ENCODE measurements around the gene CRYBG1. TPM values are rescaled to one million over a fixed set of nuclear protein-coding genes. Genes with fewer than 3 reads are reported as not detected.

The CRYBG1 gene
- total RNA-seq, 1 experiment from 2014 or later: 10.1 TPM

DNA sequence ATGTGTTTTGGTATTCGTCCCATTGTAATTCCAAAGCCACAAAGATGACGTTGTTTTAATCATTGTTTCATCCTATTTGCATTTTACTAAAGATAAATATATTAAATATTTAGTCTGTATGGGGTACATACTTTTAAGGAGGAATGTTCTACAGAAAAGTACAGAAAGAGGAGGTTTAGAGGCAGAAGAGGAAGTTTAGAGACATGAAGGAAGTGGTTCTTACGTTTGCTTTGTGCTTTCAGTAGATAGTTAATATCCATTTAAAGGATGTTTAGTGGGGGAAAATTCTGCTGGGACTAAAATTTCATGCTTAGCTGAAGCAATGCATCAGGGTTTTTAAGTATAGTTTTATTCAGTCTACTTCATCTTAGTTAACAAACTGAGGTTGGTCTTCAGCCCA, 116.6 kb downstream of the CRYBG1 start (continued):
- TF ChIP-seq ZNF121 (CRISPR knock-in tag; IDR thresholded peaks at IDR 0.05): no peak
- no peak for TF ChIP-seq CDX4 (CRISPR knock-in tag; IDR thresholded peaks at IDR 0.05; ENCODE audit: borderline replicate concordance)
- TF ChIP-seq, protein P1, sequence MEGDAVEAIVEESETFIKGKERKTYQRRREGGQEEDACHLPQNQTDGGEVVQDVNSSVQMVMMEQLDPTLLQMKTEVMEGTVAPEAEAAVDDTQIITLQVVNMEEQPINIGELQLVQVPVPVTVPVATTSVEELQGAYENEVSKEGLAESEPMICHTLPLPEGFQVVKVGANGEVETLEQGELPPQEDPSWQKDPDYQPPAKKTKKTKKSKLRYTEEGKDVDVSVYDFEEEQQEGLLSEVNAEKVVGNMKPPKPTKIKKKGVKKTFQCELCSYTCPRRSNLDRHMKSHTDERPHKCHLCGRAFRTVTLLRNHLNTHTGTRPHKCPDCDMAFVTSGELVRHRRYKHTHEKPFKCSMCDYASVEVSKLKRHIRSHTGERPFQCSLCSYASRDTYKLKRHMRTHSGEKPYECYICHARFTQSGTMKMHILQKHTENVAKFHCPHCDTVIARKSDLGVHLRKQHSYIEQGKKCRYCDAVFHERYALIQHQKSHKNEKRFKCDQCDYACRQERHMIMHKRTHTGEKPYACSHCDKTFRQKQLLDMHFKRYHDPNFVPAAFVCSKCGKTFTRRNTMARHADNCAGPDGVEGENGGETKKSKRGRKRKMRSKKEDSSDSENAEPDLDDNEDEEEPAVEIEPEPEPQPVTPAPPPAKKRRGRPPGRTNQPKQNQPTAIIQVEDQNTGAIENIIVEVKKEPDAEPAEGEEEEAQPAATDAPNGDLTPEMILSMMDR (IDR thresholded peaks at IDR 0.05): no peak
- no peak for TF ChIP-seq ZNF317 (CRISPR knock-in tag; IDR thresholded peaks at IDR 0.05; ENCODE audit: borderline replicate concordance, low read depth)
- TF ChIP-seq NFATC4 (CRISPR knock-in tag; IDR thresholded peaks at IDR 0.05): no peak
- TF ChIP-seq, protein P2, sequence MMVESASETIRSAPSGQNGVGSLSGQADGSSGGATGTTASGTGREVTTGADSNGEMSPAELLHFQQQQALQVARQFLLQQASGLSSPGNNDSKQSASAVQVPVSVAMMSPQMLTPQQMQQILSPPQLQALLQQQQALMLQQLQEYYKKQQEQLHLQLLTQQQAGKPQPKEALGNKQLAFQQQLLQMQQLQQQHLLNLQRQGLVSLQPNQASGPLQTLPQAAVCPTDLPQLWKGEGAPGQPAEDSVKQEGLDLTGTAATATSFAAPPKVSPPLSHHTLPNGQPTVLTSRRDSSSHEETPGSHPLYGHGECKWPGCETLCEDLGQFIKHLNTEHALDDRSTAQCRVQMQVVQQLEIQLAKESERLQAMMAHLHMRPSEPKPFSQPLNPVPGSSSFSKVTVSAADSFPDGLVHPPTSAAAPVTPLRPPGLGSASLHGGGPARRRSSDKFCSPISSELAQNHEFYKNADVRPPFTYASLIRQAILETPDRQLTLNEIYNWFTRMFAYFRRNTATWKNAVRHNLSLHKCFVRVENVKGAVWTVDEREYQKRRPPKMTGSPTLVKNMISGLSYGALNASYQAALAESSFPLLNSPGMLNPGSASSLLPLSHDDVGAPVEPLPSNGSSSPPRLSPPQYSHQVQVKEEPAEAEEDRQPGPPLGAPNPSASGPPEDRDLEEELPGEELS (CRISPR knock-in tag; IDR thresholded peaks at IDR 0.05): no peak
- TF ChIP-seq SOX15 (CRISPR knock-in tag; IDR thresholded peaks at IDR 0.05): no peak
- TF ChIP-seq NR3C1 (CRISPR knock-in tag; conservative IDR thresholded peaks at IDR 0.05; ENCODE audit: low read depth): no peak
- TF ChIP-seq, protein P3, sequence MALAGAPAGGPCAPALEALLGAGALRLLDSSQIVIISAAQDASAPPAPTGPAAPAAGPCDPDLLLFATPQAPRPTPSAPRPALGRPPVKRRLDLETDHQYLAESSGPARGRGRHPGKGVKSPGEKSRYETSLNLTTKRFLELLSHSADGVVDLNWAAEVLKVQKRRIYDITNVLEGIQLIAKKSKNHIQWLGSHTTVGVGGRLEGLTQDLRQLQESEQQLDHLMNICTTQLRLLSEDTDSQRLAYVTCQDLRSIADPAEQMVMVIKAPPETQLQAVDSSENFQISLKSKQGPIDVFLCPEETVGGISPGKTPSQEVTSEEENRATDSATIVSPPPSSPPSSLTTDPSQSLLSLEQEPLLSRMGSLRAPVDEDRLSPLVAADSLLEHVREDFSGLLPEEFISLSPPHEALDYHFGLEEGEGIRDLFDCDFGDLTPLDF (CRISPR knock-in tag; IDR thresholded peaks at IDR 0.05): no peak
- TF ChIP-seq TCF7 (CRISPR knock-in tag; IDR thresholded peaks at IDR 0.05; ENCODE audit: low read depth): no peak
- TF ChIP-seq OVOL2 (CRISPR knock-in tag; IDR thresholded peaks at IDR 0.05; ENCODE audit: borderline replicate concordance): no peak

- H3K4me3 Mint-ChIP-seq: no peak overlapping the region
- no peaks in the 10 kb centered on the region for H3K27me3 Mint-ChIP-seq (ENCODE audit: low read depth)
- H3K9me3 Mint-ChIP-seq: no peaks in the 10 kb centered on the region
- ChIA-PET CTCF (no interaction called here), POLR2A (no interaction called here)
- no peak for DNase-seq (ENCODE audit: low spot score)
- TF ChIP-seq MLX (CRISPR knock-in tag; IDR thresholded peaks at IDR 0.05) (no peak), NR2C2 (CRISPR knock-in tag; IDR thresholded peaks at IDR 0.05) (no peak), NFATC4 (CRISPR knock-in tag; IDR thresholded peaks at IDR 0.05) (no peak), ZNF232 (CRISPR knock-in tag; IDR thresholded peaks at IDR 0.05) (no peak), SOX15 (CRISPR knock-in tag; IDR thresholded peaks at IDR 0.05) (no peak), KAT7 (CRISPR knock-in tag; IDR thresholded peaks at IDR 0.05; ENCODE audit: borderline replicate concordance) (no peak), JUN (CRISPR knock-in tag; IDR thresholded peaks at IDR 0.05) (no peak), SMAD3 (CRISPR knock-in tag; IDR thresholded peaks at IDR 0.05; ENCODE audit: borderline replicate concordance) (no peak), ERG (CRISPR knock-in tag; IDR thresholded peaks at IDR 0.05) (no peak), ATF6 (CRISPR knock-in tag; IDR thresholded peaks at IDR 0.05) (no peak), CDX4 (CRISPR knock-in tag; IDR thresholded peaks at IDR 0.05; ENCODE audit: borderline replicate concordance) (no peak), TEAD1 (CRISPR knock-in tag; IDR thresholded peaks at IDR 0.05) (no peak)
- no peak for ATAC-seq
- H3K27ac Mint-ChIP-seq: no peak overlapping the region
- H3K4me1 Mint-ChIP-seq: peaks cover 8% of the 10 kb centered on the region
- H3K36me3 Mint-ChIP-seq: no peaks in the 10 kb centered on the region
These were observed 117.3 kb downstream of the CRYBG1 start for GRCh38 chr6:106477790-106478189.

All from WTC11 (cell line).